Measurements from ENCODE around the gene RTP3. TPM values are rescaled to one million over a fixed set of nuclear protein-coding genes. Genes with fewer than 3 reads are reported as not detected.

The RTP3 gene
- total RNA-seq, 4 donors from 2014 or later = not detected

- no peak overlapping the region for H3K27ac ChIP-seq (replicated peaks in 1 of 4)
- peaks cover 0 to 6% (median 3%) of the 10 kb centered on the region in 4 donors for H3K9me3 ChIP-seq
- intact Hi-C loops (cut with DNase I) = no loop called here
- H3K27me3 ChIP-seq = no peaks in the 10 kb centered on the region
- H3K4me3 ChIP-seq = no peak overlapping the region
- no peak for DNase-seq (ENCODE audit: extremely low spot score)
- no peaks in the 10 kb centered on the region for H3K36me3 ChIP-seq
- H3K4me1 ChIP-seq = peaks cover 0 to 23% (median 3%) of the 10 kb centered on the region in 4 donors
- 91% methylated on average over 5 of the region's 5 CpGs for whole genome bisulfite sequencing
- TF ChIP-seq POLR2A (IDR thresholded peaks at IDR 0.05; ENCODE audit: low read depth) = no peak
- TF ChIP-seq POLR2AphosphoS5 (IDR thresholded peaks at IDR 0.05) = no peak
- TF ChIP-seq EP300 (IDR thresholded peaks at IDR 0.05) = no peak
- TF ChIP-seq, protein P1, sequence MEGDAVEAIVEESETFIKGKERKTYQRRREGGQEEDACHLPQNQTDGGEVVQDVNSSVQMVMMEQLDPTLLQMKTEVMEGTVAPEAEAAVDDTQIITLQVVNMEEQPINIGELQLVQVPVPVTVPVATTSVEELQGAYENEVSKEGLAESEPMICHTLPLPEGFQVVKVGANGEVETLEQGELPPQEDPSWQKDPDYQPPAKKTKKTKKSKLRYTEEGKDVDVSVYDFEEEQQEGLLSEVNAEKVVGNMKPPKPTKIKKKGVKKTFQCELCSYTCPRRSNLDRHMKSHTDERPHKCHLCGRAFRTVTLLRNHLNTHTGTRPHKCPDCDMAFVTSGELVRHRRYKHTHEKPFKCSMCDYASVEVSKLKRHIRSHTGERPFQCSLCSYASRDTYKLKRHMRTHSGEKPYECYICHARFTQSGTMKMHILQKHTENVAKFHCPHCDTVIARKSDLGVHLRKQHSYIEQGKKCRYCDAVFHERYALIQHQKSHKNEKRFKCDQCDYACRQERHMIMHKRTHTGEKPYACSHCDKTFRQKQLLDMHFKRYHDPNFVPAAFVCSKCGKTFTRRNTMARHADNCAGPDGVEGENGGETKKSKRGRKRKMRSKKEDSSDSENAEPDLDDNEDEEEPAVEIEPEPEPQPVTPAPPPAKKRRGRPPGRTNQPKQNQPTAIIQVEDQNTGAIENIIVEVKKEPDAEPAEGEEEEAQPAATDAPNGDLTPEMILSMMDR (IDR thresholded peaks at IDR 0.05) = no peak
These were observed 26.3 kb upstream of the RTP3 start for GRCh38 chr3:46471371-46471914.

GRCh38 chr3:46472736-46473135 lies 25.0 kb upstream of the RTP3 start:
- intact Hi-C loops (cut with DNase I) = no loop called here
- Histone ChIP-seq H3K9me3 (peaks cover 0 to 6% (median 3%) of the 10 kb centered on the region in 4 donors), H3K4me3 (no peak overlapping the region), H3K27ac (replicated peaks in 1 of 4) (no peak overlapping the region), H3K27me3 (peaks cover 0 to 6% (median 0%) of the 10 kb centered on the region in 4 donors), H3K36me3 (no peaks in the 10 kb centered on the region), H3K4me1 (peaks cover 0 to 23% (median 0%) of the 10 kb centered on the region in 4 donors)
- no peak for DNase-seq (ENCODE audit: extremely low spot score)
- WGBS = 83% methylated on average over 2 of the region's 2 CpGs
- no peak for TF ChIP-seq POLR2AphosphoS5 (IDR thresholded peaks at IDR 0.05)
- no peak for TF ChIP-seq POLR2A (IDR thresholded peaks at IDR 0.05; ENCODE audit: low read depth)
- TF ChIP-seq, protein P1 (IDR thresholded peaks at IDR 0.05) = no peak
- no peak for TF ChIP-seq EP300 (IDR thresholded peaks at IDR 0.05)

DNA sequence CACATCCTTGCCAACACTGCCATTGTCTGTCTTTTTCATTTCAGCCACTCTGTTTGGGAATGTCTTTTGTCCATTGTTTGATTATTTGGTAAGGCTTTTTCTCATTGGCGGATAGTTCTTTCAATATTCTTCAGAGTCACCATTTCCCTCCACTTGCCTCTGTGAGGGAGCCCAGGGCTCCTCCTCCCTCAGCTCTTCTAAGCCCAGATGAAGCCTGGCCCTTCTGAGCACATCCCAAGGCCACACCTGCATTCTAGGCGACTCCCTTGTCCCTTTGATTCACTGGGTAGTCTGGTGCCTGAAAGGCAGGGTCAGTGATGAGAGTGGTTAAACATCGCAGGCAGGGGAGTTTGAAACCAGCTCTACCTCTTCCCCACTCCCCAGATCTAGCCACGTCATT lies 20.6 kb upstream of the RTP3 start:
- WGBS = 78% methylated on average over 4 of the region's 4 CpGs
- DNase-seq (ENCODE audit: extremely low spot score) = no peak
- peaks cover 0 to 37% (median 0%) of the 10 kb centered on the region in 4 donors for H3K27me3 ChIP-seq
- no peaks in the 10 kb centered on the region for H3K4me1 ChIP-seq
- H3K36me3 ChIP-seq = no peaks in the 10 kb centered on the region
- H3K27ac ChIP-seq (replicated peaks in 1 of 4) = no peak overlapping the region
- intact Hi-C loops (cut with DNase I) = no loop called here
- TF ChIP-seq POLR2AphosphoS5 (IDR thresholded peaks at IDR 0.05) = no peak
- no peak for TF ChIP-seq POLR2A (IDR thresholded peaks at IDR 0.05; ENCODE audit: low read depth)
- no peak overlapping the region for H3K4me3 ChIP-seq
- H3K9me3 ChIP-seq = peaks cover 0 to 6% (median 3%) of the 10 kb centered on the region in 4 donors

DNA sequence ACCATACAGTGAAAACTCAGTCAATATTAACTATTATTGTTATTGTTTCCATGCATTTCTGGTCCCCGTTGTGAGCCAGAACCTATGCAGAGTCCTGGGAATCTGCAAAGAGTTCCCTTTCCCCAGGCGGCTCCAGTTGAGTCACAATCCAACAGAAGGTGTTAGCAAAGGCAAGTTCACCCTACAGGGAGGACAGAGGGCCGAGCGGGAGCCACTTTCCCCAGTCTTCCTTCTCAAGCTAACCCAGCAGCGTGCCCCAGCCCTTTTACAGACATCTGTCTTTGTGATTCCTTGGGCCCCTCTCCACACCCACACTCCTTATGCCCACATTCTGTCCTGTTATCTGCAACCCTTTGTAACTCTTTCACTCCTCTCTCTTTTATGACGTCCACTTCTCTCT lies 20.0 kb upstream of the RTP3 start:
- Histone ChIP-seq H3K4me3 (no peak overlapping the region), H3K4me1 (no peaks in the 10 kb centered on the region), H3K36me3 (no peaks in the 10 kb centered on the region), H3K27ac (replicated peaks in 1 of 4) (no peak overlapping the region), H3K9me3 (peaks cover 0 to 6% (median 3%) of the 10 kb centered on the region in 4 donors), H3K27me3 (peaks cover 0 to 37% (median 0%) of the 10 kb centered on the region in 4 donors)
- DNase-seq (ENCODE audit: extremely low spot score) = no peak
- TF ChIP-seq POLR2AphosphoS5 (IDR thresholded peaks at IDR 0.05) (no peak), POLR2A (IDR thresholded peaks at IDR 0.05; ENCODE audit: low read depth) (no peak)
- 86% methylated on average over 6 of the region's 6 CpGs for WGBS
- intact Hi-C loops (cut with DNase I) = no loop called here

GRCh38 chr3:46478341-46478740 lies 19.4 kb upstream of the RTP3 start:
- TF ChIP-seq, protein P1 (IDR thresholded peaks at IDR 0.05) = no peak
- TF ChIP-seq POLR2AphosphoS5 (IDR thresholded peaks at IDR 0.05) (no peak), POLR2A (IDR thresholded peaks at IDR 0.05; ENCODE audit: low read depth) (no peak), EP300 (IDR thresholded peaks at IDR 0.05) (no peak)
- 79% methylated on average over 5 of the region's 5 CpGs for WGBS
- H3K36me3 ChIP-seq = no peaks in the 10 kb centered on the region

More at GRCh38 chr3:46478341-46478740, 19.4 kb upstream of the RTP3 start:
- Histone ChIP-seq H3K27ac (replicated peaks in 1 of 4) (no peak overlapping the region), H3K9me3 (peaks cover 0 to 6% (median 3%) of the 10 kb centered on the region in 4 donors), H3K4me1 (no peaks in the 10 kb centered on the region), H3K27me3 (peaks cover 0 to 37% (median 0%) of the 10 kb centered on the region in 4 donors), H3K4me3 (no peak overlapping the region)
- intact Hi-C loops (cut with DNase I) = no loop called here
- no peak for DNase-seq (ENCODE audit: extremely low spot score)
